ENCODE data around the gene ZDHHC11.
"Not testable (repeated sequence)": the region's sequence is repeated elsewhere in the genome, so short reads cannot be mapped to it uniquely, and the experiment has no call there.

ZDHHC11 gene

DNA sequence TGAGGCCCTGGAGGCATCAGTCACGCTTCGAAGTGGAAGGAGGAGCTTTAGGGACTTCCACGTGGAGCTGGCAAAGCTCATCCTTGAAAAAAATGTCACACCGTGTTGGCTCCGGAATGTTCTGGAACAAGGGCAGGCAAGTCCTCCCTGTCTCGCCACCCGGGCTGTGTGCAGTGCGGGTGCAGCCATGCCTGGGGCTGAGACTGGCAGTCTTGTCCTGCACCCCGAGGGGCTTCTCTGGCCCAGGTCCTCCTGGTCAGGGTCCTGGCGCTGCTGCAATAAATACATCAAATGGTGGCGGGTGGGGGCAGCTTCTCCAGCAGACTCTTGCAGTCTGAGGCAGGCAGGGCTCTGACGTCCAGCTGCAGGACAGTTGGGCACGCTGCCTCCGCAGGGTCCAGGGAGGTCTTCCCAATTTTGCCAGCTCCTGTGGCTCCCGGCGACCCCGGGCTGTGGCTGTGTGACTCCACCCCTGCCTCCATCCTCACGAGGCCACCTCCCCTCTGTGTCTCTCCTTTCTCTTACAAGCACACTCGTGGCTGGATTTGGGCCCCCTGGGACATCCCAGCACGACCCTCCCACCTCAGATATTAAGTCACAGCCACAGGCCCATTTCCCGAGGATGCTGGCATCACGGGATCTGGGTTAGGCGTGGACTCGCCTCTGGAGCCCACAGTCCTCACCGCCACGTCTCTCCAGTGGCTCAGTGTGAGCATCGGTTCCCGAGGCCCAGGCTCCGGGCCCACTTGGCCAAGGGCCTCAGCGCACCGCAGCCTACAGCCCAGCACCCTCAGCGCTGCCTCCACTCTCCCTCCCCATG is 8.2 kb downstream of the ZDHHC11 start:
- not testable (repeated sequence) for DNase-seq

DNA sequence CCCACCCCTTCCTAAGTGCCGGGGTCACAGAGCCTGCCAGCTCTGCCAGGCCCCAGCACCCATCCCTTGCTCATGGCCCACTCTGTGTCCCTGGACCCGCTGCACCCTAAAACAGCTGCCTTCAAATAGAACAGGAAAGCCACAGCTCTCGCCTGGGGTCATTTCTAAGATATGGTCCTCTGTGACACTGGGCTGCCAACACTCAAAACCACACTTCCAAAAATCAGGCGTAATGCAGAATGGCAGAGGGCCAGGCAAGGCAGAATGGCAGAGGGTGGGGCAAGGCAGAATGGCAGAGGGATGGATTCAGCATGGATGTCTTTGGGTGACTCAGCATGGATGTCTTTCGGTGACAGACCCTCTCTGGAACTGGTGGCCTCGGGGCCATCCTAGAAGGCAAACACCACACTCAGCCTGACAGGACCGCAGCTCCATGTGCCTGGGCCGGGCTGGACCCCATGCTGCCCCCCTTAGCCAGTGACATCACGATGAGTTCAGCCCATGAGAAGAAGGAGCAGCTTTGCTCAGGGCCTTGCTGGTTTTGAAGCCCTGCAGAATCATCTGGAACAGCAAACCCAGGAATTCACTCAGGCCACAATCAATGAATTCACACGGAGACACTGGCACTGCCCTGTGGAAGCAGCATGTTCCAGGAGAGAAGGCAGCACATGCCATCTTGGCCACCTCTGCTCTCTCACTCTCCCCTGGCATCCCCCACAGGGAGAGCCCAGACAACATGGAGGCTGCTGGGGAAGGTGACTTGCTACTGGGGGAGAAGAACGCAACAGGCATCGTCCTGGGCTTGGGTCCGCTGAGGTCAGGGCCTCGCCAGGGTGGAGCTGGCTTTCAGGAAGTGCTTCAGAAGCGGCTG is 9.0 kb downstream of the ZDHHC11 start:
- not testable (repeated sequence) for DNase-seq

DNA sequence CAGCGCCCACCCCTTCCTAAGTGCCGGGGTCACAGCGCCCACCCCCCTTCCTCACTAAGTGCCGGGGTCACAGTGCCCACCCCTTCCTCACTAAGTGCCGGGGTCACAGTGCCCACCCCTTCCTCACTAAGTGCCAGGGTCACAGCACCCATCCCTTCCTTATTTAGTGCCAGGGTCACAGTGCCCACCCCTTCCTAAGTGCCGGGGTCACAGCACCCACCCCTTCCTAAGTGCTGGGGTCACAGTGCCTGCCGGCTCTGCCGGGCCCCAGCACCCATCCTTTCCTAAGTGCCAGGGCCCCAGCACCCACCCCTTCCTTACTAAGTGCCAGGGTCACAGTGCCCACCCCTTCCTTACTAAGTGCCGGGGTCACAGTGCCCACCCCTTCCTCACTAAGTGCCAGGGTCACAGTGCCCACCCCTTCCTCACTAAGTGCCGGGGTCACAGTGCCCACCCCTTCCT is 9.8 kb downstream of the ZDHHC11 start:
- not testable (repeated sequence) for DNase-seq

DNA sequence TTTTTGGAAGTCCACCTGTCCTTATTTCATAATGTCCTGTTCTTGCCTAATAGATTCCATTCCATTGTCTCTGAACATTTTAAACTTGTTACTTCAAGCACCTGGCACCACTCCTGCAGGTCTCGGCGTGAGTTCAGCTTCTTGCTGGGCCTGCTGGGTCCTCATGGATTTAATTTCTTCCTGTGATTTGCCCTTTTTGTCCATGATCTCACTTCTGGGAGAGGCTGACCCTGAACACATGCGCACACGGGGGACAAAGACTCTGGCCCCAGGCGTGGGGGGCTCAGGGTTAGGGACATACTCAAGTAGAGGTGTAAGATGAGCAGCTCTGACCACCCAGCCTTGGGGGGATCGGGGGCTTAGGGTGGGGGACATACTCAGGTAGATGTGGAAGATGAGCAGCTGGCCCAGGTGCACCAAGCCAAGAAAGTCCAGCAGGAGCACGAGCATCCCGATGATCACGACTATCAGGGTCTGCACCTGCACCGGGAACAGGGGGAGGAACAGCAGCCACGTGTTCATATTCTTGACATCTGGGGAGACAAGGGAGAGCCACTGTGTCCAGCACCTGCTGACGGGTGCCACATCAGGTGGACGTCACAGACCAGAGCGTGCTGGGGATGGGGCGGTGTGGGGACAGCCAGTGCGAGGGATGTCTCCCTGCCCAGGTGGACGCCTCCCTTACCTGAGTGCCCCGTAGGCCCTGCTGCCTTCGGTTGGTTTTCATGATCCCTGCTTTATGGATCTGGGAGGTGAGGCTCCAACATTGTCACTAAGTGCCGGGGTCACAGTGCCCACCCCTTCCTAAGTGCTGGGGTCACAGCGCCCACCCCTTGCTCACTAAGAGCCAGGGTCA is 10.4 kb downstream of the ZDHHC11 start:
- not testable (repeated sequence) for DNase-seq

DNA sequence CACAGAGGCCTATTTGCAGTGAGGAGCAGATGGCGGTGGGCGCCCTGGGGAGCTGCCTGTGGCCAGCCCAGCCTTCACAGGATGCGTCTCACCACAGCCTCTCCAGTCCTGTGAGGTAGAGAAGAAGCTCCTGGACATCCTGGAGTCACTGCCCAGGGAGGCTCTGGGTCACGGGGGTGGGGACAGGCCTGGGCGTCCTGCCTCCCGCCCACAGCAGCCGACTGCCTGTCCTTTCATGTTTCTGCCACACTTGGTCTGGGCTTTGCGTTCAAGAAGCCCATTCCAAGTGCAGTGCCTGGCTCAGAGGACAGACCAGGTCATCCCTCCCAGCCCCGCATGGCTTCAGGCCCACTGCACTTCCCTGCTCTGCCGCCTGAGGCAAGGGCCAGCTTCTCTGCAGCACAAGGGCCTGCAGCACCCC is 12.3 kb downstream of the ZDHHC11 start:
- not testable (repeated sequence) for DNase-seq

DNA sequence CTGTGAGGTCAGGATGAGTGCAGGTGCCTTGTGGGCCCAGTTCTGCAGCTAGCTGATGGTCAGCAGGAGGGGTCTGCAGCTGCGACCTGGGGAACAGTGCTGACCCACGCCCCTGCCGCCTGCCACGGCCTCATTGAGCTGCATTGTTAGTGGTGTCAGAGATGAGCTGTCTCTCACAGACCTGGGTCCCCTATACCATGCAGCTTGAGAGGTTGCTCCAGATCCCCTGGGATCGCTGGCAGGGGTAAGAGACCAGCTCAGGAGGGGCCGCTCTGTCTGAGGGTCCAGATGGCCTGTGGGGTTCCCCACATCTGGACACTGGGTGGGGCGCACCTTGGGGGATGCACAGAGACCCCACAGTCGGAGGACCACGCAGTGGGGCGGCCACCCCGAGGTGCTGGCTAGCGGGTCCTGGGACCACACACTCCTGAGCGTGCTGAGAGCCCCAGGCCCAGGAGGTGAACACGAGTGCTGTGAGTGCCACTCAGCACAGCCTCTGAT is 13.1 kb downstream of the ZDHHC11 start:
- not testable (repeated sequence) for DNase-seq

DNA sequence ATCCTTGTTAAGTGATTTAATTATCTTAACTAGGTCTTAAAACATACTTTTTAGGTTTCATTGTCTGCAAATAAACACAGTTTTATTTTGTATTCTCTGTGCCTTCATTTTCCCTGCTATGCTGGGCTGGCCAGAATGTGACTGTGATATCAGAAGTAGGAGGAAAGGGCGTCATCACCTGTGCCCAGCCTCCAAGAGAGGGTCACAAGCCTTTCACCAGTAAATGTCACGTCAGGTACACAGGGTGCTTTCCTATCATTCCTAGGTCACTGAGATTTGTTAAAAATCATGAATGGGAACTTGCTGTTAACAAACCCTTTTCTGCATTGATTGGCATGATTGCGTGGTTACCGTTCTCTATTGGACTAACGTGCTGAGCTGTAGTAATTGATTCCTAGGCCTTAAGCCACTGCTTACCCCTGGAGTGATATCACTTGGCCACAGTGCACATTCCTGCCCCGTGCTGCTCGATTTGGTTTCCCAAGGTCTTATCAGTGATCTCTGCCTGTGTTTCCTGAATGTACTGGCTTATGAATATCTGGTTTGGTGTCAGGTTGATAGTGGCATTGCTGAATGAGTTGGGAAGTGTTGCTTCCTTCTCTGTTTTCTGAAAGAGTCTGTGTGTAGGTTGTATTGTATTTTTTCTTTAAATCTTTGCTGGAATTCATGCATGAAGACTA is 14.7 kb downstream of the ZDHHC11 start:
- DNase-seq = not testable (repeated sequence)

DNA sequence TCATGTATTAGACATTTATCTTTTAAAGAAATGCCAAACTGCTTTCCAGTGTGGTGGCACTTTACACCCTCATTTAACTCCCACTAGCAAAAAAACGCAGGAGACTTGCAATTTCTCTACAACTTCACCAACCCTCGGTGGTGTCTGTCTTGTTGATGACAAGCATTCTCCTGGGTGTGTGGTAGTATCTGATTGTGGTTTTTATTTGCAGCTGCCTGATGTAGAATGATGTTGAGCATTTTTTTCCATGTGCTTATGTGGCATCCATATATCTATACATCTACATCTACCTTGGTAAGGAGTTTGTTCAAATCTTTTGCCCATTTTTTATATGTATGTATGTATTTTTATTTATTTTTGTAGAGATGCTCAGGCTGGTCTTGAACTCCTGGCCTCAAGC is 16.8 kb downstream of the ZDHHC11 start:
- not testable (repeated sequence) for DNase-seq

DNA sequence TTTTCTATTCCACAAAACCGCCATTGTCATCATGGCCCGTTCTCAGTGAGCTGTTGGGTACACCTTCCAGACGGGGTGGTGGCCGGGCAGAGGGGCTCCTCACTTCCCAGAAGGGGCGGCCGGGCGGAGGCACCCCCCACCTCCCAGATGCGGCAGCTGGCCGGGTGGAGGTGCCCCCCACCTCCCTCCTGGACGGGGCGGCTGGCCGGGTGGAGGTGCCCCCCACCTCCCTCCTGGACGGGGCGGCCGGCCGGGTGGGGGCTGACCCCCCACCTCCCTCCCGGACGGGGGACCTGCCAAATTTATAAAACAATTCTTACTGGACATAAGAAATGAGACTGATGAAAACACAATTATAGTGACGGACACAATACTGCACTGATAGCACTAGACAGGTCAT is 22.6 kb downstream of the ZDHHC11 start:
- not testable (repeated sequence) for DNase-seq

DNA sequence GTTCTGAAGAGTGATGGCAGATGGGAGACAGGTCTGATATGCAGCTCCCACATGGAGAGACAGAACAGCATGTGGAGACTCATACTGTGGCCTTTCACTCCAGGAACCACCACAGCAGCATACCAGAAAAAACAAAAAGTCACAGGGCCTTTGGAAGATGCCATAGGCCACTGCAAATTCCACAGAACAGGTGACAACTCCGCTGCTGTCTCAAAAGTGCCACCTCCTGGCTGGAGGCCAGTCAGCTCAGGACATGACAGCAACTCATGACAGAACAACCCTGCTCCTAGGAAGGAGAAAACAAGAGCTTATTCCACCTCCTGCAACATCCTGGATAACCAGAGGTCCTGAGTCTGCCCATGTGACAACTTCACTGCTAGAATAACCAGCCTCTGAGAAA is 25.2 kb downstream of the ZDHHC11 start:
- DNase-seq = not testable (repeated sequence)

DNA sequence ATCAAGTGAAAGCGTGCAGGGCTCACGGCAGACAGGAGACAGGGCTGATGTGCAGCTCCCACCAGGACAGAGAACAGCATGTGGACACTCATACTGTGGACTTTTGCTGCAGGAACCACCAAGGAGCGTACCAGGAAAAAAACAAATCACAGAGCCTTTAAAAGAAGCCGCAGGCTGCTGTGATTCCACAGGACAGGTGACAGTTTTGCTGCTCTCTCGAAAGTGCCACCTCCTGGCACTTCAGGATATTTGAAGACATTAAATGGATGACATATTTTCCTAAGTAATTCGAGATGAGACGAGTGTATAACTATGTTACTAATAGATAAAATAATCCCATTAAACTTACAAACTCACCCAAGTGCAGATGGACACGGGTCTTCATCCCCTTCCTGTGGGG is 29.3 kb downstream of the ZDHHC11 start:
- DNase-seq = no peak

DNA sequence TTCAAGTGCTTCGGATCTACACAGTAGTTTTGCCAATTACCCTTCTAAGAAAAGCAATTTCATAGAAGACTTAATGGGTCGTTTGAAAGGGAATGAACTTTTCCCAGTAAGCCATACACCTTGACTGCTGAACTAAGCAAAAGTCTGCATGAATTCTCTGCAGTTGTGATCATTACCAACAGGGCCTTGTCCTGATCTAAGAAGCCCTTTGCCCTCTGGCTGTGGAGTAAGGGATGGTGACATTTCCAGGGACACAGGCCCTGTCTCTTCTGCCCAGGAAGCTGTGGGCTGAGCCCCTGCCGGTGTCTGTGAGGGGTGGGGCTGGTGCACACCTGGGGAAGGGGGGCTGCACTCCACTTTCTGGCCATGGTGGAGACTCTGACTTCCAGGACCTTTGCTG is 30.5 kb downstream of the ZDHHC11 start:
- no peak for DNase-seq

DNA sequence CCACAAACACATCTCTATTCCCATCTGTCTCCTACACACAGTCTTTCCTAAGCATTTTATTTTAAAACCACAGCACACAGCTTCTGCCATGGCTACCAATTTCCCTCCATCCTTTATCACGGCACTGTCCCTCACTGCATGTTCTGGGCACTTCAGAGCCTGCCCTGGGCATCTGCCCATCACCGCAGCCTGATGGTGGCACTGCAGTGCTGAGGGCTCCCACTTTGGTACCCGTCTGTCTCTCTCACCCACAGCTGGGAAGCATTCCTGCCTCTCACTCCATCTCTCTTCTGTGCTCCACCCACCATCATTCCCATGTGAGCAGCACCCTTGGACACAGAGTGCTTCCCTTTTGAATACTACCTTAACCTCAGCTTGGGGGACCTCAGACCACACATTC is 31.7 kb downstream of the ZDHHC11 start:
- DNase-seq = no peak

DNA sequence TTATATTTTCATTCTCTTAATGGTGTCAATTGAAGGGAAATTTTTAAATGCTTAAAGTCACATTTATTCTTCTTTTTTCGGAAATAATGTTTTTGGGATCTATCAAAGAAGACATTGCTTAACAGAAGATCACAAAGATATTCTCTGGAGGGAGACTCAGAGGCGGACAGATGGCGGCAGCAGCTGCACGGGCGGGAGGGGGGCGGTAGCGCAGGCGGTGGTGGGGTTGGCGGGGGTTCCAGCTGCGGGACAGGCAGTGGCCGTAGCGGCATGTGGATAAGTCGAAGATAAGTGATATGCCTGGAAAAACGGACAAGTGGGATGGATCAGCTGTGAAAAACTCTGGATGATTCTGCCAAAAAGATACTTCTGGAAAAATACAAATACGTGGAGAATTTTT is 34.6 kb downstream of the ZDHHC11 start:
- DNase-seq = no peak

DNA sequence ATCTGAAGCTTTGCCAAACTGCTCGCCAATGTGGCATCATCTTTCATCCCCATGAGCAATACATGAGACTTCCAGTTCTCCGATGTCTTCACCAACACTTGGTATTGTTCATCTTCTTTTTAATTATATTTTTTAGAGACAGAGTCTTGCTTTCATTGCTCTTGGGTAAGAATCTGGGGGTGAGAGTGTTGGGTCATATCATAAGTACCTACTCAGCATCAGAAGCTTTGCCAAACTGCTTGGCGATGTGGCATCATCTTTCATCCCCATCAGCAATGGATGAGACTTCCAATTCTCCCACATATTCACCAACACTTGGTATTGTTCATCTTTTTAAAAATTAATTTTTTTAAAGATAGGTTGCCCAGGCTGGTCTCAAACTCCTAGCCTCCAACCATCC is 35.3 kb downstream of the ZDHHC11 start:
- no peak for DNase-seq

DNA sequence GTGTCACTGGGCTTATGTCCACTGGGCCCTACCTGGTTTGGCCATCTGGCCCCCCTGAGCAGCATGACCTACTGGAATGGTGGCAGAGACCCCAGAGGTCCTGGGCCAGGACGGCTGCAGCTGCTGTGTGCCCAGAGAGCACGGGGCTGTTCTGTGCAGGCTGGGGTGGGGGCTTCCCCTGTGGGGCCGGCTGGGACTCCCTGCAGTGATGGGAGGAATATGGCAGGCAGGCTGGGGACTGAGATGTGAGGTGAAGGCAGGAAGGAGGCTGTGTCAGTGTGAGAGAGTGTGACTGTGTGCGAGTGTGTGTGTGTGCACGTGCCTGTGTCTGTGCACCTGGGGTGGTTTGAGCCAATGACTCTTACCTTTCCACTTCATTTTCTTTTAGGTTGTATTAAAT is 37.2 kb downstream of the ZDHHC11 start:
- DNase-seq = not testable (repeated sequence)

DNA sequence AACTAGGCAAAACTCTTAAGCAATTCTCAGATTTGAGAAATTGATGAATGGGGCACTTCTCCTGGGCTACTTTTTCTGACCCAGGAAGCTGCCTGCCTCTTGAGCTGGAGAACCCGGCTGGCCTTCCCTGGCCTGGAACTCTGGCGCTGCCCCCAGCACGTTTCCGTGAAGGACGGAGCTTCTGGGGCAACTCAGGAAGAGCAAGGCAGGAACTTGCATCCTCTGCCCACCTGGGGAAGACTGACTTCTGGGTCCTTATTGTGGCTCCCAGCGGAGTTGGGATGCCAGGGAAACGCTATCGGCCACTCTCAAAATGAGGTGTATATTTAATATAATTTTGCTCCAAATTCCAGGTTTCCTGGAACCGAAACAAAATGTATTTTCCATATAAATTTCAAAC is 39.4 kb downstream of the ZDHHC11 start:
- not testable (repeated sequence) for DNase-seq

DNA sequence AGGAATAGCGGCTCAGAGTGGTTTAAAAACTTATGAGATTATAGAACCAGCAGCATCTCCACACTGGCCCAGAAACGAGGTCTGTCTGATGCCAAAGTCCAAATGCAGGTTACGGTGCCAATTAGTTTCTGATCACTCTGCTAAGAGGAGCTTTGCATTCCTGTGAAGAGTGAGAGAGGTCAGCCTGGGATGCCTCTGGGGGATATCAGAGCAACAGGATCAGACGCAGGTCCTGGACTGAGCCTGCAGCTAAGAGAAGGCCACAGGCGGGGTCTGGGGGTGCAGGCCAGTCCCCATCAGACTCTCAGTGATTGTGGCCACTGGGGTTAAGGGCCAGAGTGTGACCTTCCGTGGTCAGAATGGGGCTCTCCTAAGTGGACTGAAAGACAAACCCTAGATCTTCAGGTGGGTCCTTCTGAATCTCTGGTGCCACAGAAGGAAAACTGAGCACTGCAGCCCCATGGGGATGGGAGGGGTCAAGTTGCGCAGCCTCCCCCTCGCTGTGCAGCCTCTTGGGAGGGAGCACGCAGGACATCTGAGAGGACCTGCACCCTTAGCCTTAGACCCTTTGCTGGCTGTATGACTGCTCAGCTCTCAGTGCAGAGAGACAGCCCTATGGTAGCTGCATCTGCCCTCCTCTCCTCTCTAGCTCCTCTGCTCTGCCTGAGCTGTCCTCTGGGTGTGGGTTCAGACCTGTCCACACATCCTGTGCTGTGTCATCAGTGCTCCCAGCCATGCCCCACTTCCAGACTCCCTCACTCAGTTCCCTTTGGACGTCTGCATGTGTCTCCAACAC is 42.9 kb downstream of the ZDHHC11 start:
- not testable (repeated sequence) for DNase-seq

DNA sequence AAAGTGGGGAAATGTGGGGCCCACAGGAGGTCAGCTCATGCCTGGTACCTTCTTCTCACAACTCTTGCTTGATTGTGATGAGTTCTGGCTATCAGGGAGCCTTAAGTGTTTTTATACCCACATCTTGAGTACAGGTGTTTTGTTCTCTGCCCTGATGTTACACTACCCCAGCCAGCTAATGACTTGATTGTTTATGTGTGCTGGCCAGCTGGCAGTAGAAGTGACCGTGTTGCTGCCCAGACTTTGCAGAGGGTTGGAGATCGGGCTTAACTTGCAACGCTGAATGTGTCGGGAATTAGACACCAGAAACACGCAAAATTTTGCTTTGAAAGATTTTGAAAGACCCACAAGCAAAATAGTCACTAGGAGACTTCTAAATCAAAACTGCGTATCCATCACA is 49.3 kb downstream of the ZDHHC11 start:
- no peak for DNase-seq

DNA sequence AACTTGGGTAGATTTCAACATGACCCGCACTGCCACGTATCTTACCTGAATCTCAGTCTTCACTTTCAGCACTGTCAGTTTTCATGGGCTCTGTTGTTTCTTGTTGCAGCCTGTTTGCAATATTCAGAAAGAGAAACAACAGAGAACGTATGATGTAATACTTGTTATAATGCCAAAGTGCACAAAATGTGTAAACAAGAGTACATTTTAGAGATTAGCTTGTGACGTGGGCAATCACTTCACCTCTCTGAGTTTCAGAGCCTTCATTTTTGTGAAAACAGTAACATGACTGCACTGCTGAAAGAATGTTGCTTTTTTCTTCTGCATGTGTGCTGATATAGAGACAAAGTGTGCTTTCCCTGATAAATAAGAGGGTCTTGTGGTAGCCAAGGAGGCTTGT is 49.7 kb downstream of the ZDHHC11 start:
- not testable (repeated sequence) for DNase-seq

DNA sequence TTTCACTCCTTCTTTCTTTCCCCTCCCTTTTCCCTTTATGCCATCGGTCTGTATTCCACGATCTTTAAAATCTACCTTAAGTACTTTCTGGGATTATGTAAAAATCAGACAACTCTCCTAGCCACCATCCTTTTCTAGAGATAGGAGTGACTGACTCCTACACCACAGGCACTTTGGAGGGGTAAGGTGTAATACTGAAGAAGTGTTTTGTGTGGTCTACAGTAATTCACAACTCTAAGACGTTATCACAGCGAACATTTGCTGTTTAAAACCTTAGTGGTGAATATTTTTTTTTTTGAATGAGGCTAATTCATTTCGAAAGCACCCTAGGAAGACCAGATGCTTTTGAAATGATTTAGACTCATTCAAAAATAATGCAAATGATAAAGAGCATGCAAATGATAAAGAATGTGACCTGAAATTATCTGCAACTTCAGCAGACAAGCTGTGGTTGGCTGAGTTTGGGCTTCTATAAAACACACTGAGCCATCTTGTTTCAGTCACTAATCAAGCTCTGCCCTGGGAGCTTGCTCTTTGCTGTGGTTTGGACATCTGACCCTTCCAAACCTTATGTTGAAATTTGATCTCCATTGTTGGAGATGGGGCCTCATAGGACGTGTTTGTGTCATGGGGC is 52.2 kb downstream of the ZDHHC11 start:
- DNase-seq = not testable (repeated sequence)
